GM12873 (cell line): ENCODE results near the gene FAM89B.

Source experiments
- CTCF ChIP-seq: IDR thresholded peaks from 2 replicates; pipeline ENCODE4 v1.5.1; 2012; ENCODE audit warnings: low read depth, mild to moderate bottlenecking, moderate library complexity, low read length, control low read depth; ENCODE audit not compliant: insufficient read depth; ENCODE audit errors: missing control alignments

The FAM89B gene

GRCh38 chr11:65545853-65546216 lies 26.5 kb upstream of the FAM89B start:
- TF ChIP-seq CTCF: no peak

- TF ChIP-seq CTCF: no peak
Observed at GRCh38 chr11:65546217-65546958, 25.9 kb upstream of the FAM89B start.

GRCh38 chr11:65547446-65548125 lies 24.8 kb upstream of the FAM89B start:
- TF ChIP-seq CTCF: no peak

GRCh38 chr11:65548395-65548794 lies 23.9 kb upstream of the FAM89B start:
- no peak for TF ChIP-seq CTCF

- TF ChIP-seq CTCF: no peak
Observed at GRCh38 chr11:65549096-65549495, 23.2 kb upstream of the FAM89B start.

- peak; percentile 81 for TF ChIP-seq CTCF
Observed at GRCh38 chr11:65551572-65552387, 20.6 kb upstream of the FAM89B start.

- no peak for TF ChIP-seq CTCF
Observed at GRCh38 chr11:65552388-65552951, 19.9 kb upstream of the FAM89B start.
